NCI-H2227 (cell line): ENCODE results near the gene RXRA.
A peak's percentile ranks its signal among the peaks of the same experiment; 100 is the strongest.

Experiments used
- DNase-seq: peaks from one replicate; lab custom pipeline; 2025; ENCODE audit not compliant: unreplicated experiment; lab: John Stamatoyannopoulos, UW

Gene RXRA

GRCh38 chr9:134411440-134412297, 85.4 kb downstream of the RXRA start:
- no peak for DNase-seq

- DNase-seq: no peak
Measured at GRCh38 chr9:134412298-134412711, 86.0 kb downstream of the RXRA start.

GRCh38 chr9:134413112-134413715, 87.0 kb downstream of the RXRA start:
- no peak for DNase-seq

GRCh38 chr9:134413890-134414623, 87.8 kb downstream of the RXRA start:
- DNase-seq: peak; percentile 60

- no peak for DNase-seq
Measured at GRCh38 chr9:134414900-134415425, 88.7 kb downstream of the RXRA start.

- DNase-seq: no peak
Measured at GRCh38 chr9:134416385-134417015, 90.2 kb downstream of the RXRA start.

GRCh38 chr9:134418354-134418753, 92.1 kb downstream of the RXRA start:
- DNase-seq: no peak

GRCh38 chr9:134419000-134419683, 92.9 kb downstream of the RXRA start:
- no peak for DNase-seq

- DNase-seq: no peak
Measured at GRCh38 chr9:134419684-134420076, 93.4 kb downstream of the RXRA start.

- DNase-seq: no peak
Measured at GRCh38 chr9:134420281-134420845, 94.1 kb downstream of the RXRA start.

- no peak for DNase-seq
Measured at GRCh38 chr9:134420974-134421432, 94.7 kb downstream of the RXRA start.

GRCh38 chr9:134421888-134422287, 95.6 kb downstream of the RXRA start:
- DNase-seq: no peak

GRCh38 chr9:134422301-134423090, 96.2 kb downstream of the RXRA start:
- DNase-seq: no peak

- DNase-seq: no peak
Measured at GRCh38 chr9:134423166-134423565, 96.9 kb downstream of the RXRA start.

GRCh38 chr9:134423749-134424148, 97.5 kb downstream of the RXRA start:
- no peak for DNase-seq

- DNase-seq: no peak
Measured at GRCh38 chr9:134424818-134425217, 98.6 kb downstream of the RXRA start.

GRCh38 chr9:134425401-134425800, 99.1 kb downstream of the RXRA start:
- DNase-seq: no peak

- no peak for DNase-seq
Measured at GRCh38 chr9:134425812-134426211, 99.6 kb downstream of the RXRA start.

GRCh38 chr9:134426436-134426835, 100.2 kb downstream of the RXRA start:
- DNase-seq: no peak
